ENCODE data around the gene CASKIN2.

Gene CASKIN2

GRCh38 chr17:75476752-75477489 is 38.4 kb downstream of the CASKIN2 start:
- H3K4me3 ChIP-seq (ENCODE audit: control insufficient read depth, low read depth, low read length), result no peak overlapping the region
- DNase-seq (ENCODE audit: low read depth), result no peak
- no peak for TF ChIP-seq CTCF (conservative IDR thresholded peaks at IDR 0.05; ENCODE audit: control insufficient read depth, insufficient read depth, low read depth, low read length)

- H3K4me3 ChIP-seq (ENCODE audit: control insufficient read depth, low read depth, low read length), result no peak overlapping the region
- no peak for TF ChIP-seq CTCF (conservative IDR thresholded peaks at IDR 0.05; ENCODE audit: control insufficient read depth, insufficient read depth, low read depth, low read length)
- DNase-seq (ENCODE audit: low read depth), result peak; percentile 26
Observed at GRCh38 chr17:75476271-75476671, 39.1 kb downstream of the CASKIN2 start.

- no peak overlapping the region for H3K4me3 ChIP-seq (ENCODE audit: control insufficient read depth, low read depth, low read length)
- TF ChIP-seq CTCF (conservative IDR thresholded peaks at IDR 0.05; ENCODE audit: control insufficient read depth, insufficient read depth, low read depth, low read length), result no peak
- no peak for DNase-seq (ENCODE audit: low read depth)
Observed at GRCh38 chr17:75475851-75476250, 39.5 kb downstream of the CASKIN2 start.

GRCh38 chr17:75475144-75475835 is 40.0 kb downstream of the CASKIN2 start:
- no peak for DNase-seq (ENCODE audit: low read depth)
- TF ChIP-seq CTCF (conservative IDR thresholded peaks at IDR 0.05; ENCODE audit: control insufficient read depth, insufficient read depth, low read depth, low read length), result no peak
- no peak overlapping the region for H3K4me3 ChIP-seq (ENCODE audit: control insufficient read depth, low read depth, low read length)

- no peak for DNase-seq (ENCODE audit: low read depth)
- H3K4me3 ChIP-seq (ENCODE audit: control insufficient read depth, low read depth, low read length), result no peak overlapping the region
- no peak for TF ChIP-seq CTCF (conservative IDR thresholded peaks at IDR 0.05; ENCODE audit: control insufficient read depth, insufficient read depth, low read depth, low read length)
Observed at GRCh38 chr17:75474736-75475135, 40.6 kb downstream of the CASKIN2 start.

GRCh38 chr17:75473246-75473645 is 42.1 kb downstream of the CASKIN2 start:
- DNase-seq (ENCODE audit: low read depth), result no peak
- H3K4me3 ChIP-seq (ENCODE audit: control insufficient read depth, low read depth, low read length), result no peak overlapping the region
- no peak for TF ChIP-seq CTCF (conservative IDR thresholded peaks at IDR 0.05; ENCODE audit: control insufficient read depth, insufficient read depth, low read depth, low read length)
